Parathyroid adenoma (tissue), 2 donors: ENCODE data around the gene ATP2C2.

ENCODE experiments used
- H2AFZ ChIP-seq: fragments of 300-600 bp; sonication (generic); one replicate; pipeline ENCODE4 v1.7.0; 2017; ENCODE audit warnings: antibody characterized with exemption, mild to moderate bottlenecking
- H3K27ac ChIP-seq: fragments of 300-600 bp; sonication (generic); one replicate; pipeline ENCODE4 v1.7.0; 2017
- H3K27me3 ChIP-seq: fragments of 300-600 bp; sonication (generic); one replicate; pipeline ENCODE4 v1.7.0; 2017; ENCODE audit warnings: low read length; ENCODE audit not compliant: control insufficient read depth, insufficient read depth
- H3K36me3 ChIP-seq: fragments of 300-600 bp; sonication (generic); one replicate; pipeline ENCODE4 v1.7.0; 2017; ENCODE audit warnings: low read length; ENCODE audit not compliant: control insufficient read depth, insufficient read depth
- H3K4me1 ChIP-seq: fragments of 300-600 bp; sonication (generic); one replicate; pipeline ENCODE4 v1.7.0; 2017; ENCODE audit warnings: control low read depth
- H3K4me2 ChIP-seq: fragments of 300-600 bp; sonication (generic); one replicate; pipeline ENCODE4 v1.7.0; 2017; ENCODE audit warnings: low read length
- H3K4me3 ChIP-seq: fragments of 300-600 bp; sonication (generic); one replicate; pipeline ENCODE4 v1.7.0; 2017; ENCODE audit warnings: low read depth, low read length
- H3K79me2 ChIP-seq: fragments of 300-600 bp; sonication (generic); one replicate; pipeline ENCODE4 v1.7.0; 2017; ENCODE audit warnings: control low read depth
- H3K9ac ChIP-seq: fragments of 300-600 bp; sonication (generic); one replicate; pipeline ENCODE4 v1.7.0; 2017; ENCODE audit warnings: mild to moderate bottlenecking
- H3K9me3 ChIP-seq: fragments of 300-600 bp; sonication (generic); one replicate; pipeline ENCODE4 v1.7.0; 2017; ENCODE audit warnings: low read length; ENCODE audit not compliant: control insufficient read depth
- CTCF ChIP-seq: fragments of 300-600 bp; sonication (generic); IDR thresholded peaks from one replicate; pipeline ENCODE4 v1.7.0; 2017; ENCODE audit warnings: antibody characterized with exemption, mild to moderate bottlenecking
- donor health status: primary hyperparathyroidism.

The ATP2C2 gene

DNA sequence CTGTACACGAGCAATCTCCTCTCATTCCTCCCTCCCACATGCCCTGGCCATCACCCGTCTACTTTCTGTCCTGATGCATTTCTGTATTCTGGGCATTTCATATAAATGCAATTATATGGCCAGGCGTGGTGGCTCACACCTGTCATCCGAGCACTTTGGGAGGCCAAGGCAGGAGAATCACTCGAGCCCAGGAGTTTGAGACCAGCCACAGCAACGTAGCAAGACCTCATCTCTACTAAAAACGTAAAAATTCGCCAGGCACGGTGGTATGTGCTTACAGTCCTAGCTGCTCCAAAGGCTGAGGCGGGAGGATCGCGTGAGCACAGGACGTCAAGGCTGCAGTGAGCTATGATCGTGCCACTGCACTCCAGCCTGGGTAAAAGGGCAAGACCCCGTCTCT lies 131.3 kb downstream of the ATP2C2 start:
- H2AFZ ChIP-seq, result no peak overlapping the region
- H3K9ac ChIP-seq, result no peak overlapping the region
- no peaks in the 10 kb centered on the region for H3K79me2 ChIP-seq
- no peaks in the 10 kb centered on the region for H3K9me3 ChIP-seq
- peaks cover 4% of the 10 kb centered on the region for H3K4me1 ChIP-seq
- no peak overlapping the region for H3K4me3 ChIP-seq
- no peak for TF ChIP-seq CTCF
- no peak overlapping the region for H3K4me2 ChIP-seq
- no peaks in the 10 kb centered on the region for H3K27me3 ChIP-seq
- no peak overlapping the region for H3K27ac ChIP-seq
- no peaks in the 10 kb centered on the region for H3K36me3 ChIP-seq

DNA sequence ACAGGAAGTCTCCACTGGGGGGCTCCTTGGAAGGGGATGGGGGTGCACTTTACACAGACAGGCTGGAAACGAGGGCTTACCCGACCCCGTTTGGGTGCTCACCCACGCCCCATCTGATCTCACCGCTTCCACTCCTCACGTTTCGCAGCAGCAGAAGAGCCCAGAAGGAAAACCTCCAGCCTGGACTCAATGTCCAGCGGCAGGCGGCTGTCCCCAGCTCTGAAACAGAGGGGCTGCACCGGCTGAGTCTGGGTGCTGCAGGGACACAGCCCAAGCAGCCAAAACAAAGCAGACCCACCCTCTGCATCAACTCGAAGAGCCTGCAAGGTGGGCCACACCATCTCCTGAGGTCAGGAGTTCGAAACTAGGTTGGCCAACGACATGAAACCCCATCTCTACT lies 132.2 kb downstream of the ATP2C2 start:
- Histone ChIP-seq H3K4me3 (no peak overlapping the region), H2AFZ (no peak overlapping the region), H3K9me3 (no peaks in the 10 kb centered on the region), H3K27ac (no peak overlapping the region), H3K4me1 (peaks cover 10% of the 10 kb centered on the region), H3K9ac (no peak overlapping the region), H3K27me3 (no peaks in the 10 kb centered on the region), H3K79me2 (no peaks in the 10 kb centered on the region), H3K4me2 (no peak overlapping the region), H3K36me3 (no peaks in the 10 kb centered on the region)
- TF ChIP-seq CTCF, result no peak

- Histone ChIP-seq H3K9me3 (no peaks in the 10 kb centered on the region), H3K4me1 (peaks cover 11% of the 10 kb centered on the region), H3K4me2 (no peak overlapping the region), H3K4me3 (no peak overlapping the region), H3K79me2 (no peaks in the 10 kb centered on the region), H3K27me3 (no peaks in the 10 kb centered on the region), H3K27ac (no peak overlapping the region), H2AFZ (no peak overlapping the region), H3K36me3 (no peaks in the 10 kb centered on the region), H3K9ac (no peak overlapping the region)
- no peak for TF ChIP-seq CTCF
These were observed 132.9 kb downstream of the ATP2C2 start for GRCh38 chr16:84501077-84501735.

DNA sequence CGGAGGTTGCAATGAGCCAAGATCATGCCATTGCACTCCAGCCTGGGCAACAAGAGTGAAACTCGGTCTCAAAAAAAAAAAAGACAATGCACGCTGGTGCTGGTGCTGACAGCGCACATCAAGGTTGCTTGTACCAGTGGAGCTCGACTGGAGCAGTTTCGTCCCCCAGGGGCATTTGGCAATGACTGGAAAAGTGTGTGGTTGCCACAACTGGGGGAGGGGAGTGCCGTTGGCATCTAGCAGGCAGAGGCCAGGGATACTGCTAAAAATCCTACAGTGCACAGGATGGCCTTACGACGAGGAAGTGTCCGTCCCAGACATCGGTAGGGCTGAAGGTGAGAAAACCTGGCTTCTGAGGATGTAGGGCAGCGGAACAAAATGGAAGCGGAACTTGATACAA lies 133.7 kb downstream of the ATP2C2 start:
- Histone ChIP-seq H3K79me2 (no peaks in the 10 kb centered on the region), H3K27ac (no peak overlapping the region), H3K4me3 (no peak overlapping the region), H3K36me3 (no peaks in the 10 kb centered on the region), H3K27me3 (no peaks in the 10 kb centered on the region), H2AFZ (no peak overlapping the region), H3K9ac (no peak overlapping the region), H3K9me3 (no peaks in the 10 kb centered on the region), H3K4me2 (no peak overlapping the region), H3K4me1 (peaks cover 11% of the 10 kb centered on the region)
- no peak for TF ChIP-seq CTCF

- Histone ChIP-seq H3K4me3 (no peak overlapping the region), H3K9me3 (no peaks in the 10 kb centered on the region), H3K36me3 (no peaks in the 10 kb centered on the region), H3K27me3 (no peaks in the 10 kb centered on the region), H3K9ac (no peak overlapping the region), H3K79me2 (no peaks in the 10 kb centered on the region), H2AFZ (no peak overlapping the region), H3K4me2 (no peak overlapping the region), H3K27ac (no peak overlapping the region), H3K4me1 (peaks cover 11% of the 10 kb centered on the region)
- no peak for TF ChIP-seq CTCF
These were observed 134.2 kb downstream of the ATP2C2 start for GRCh38 chr16:84502581-84502980.
